AML-193 (cell line): ENCODE measurements around the gene OR2T4.

ENCODE experiments used
- DNase-seq, 2 experiments: peaks; one replicate each; lab custom pipeline; 2025; lab: John Stamatoyannopoulos, UW

OR2T4 gene, protein sequence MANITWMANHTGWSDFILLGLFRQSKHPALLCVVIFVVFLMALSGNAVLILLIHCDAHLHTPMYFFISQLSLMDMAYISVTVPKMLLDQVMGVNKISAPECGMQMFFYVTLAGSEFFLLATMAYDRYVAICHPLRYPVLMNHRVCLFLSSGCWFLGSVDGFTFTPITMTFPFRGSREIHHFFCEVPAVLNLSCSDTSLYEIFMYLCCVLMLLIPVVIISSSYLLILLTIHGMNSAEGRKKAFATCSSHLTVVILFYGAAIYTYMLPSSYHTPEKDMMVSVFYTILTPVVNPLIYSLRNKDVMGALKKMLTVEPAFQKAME

DNA sequence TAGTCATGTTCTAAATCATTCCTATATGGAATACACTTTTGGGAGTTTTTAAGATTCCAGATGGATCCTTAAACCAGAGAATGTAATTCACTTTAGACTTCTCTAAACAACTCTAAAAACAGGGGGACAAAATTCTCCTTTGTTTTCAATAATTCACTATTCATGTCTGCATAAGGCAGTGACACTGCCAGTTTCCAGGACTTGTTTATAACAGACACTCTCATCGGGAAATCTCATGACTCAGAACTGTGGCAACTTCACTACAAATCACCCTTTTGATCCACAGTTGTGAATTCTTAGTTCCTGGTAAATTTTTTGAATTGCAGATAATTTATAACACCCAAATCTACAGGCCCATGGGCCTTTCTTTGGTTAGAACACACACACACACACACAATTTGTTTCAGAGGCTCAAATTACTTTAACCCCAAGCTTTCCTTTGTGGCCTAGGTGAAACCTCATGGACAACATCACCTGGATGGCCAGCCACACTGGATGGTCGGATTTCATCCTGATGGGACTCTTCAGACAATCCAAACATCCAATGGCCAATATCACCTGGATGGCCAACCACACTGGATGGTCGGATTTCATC lies at the start of gene OR2T4:
Gene OR2T4 (plus strand): TSS at position 545 of the 595 bp plus-strand sequence. CDS start 0 bp downstream, at position 545.
- DNase-seq: no peak

DNA sequence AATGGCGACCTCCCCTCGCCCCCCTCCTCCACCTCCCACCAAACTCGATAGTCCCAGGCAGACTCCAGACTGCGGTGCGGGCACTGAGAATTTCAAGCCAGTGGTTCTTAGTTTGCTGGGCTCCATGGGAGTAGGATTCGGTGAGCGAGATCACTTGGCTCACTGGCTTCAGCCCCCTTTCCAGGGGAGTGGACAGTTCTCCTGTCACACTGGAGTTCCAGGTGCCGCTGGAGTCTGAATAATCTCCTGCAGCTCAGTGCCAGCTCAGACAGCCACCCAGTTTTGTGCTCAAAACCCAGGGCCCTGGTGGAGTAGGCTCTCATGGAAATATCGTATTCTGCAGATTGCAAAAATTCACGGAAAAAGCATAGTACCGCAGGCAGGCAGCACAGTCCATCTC lies 44.7 kb upstream of the OR2T4 start:
- no peak for DNase-seq

DNA sequence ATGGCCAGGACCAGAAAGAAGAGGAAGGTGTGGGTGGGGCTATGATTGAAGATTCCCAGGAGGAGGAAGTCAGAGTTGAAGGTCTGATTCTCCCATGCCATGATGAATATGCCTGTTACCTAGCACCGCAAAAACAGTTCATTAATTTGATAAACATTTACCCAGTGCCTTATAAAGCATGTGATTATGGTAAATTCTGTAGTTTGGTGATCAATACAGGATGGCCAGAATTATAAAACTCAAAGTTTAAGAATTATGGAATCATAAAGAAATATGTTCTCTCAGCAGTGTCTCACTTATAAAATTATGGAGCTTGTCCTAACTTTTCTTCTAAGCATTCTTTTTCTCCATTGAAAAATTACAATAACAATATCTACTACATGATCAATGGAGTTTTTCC lies 37.0 kb upstream of the OR2T4 start, which contains the start of gene OR2M7:
Gene OR2M7 (minus strand): TSS at position 101 of the 400 bp plus-strand sequence. CDS start 0 bp downstream, at position 101.
- no peak for DNase-seq

DNA sequence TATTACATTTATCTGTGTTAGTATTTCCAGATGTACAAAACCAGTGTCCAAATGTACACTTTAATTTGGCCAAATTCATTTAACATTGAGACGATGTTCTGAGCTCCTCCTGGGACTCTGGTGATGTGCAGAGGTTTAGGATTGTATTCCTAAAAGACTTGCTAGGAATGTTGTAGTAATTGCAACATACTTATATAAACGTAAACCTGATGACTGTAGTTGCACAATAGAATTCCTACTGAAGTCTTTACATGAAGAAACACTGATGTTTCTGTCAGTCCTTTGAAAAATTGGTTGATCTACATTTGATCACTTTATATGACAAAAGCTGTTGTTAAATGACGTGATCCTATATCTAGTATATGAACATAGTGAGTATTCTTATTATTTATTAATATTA lies 18.0 kb upstream of the OR2T4 start:
- DNase-seq: no peak

DNA sequence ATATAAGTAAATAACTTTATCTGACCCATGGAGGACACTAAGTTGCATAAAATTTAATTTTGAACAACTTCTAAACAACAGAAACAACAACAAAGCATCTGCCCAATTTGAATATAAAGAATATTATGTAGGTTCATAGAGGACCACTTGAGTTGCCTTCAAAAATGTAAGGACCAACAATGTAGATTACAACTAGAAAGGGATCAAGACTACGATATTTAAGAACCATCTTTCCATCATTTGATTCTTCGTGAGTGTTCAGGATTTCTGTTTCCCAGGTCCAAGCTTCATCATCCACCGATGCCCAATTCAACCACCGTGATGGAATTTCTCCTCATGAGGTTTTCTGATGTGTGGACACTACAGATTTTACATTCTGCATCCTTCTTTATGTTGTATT lies 13.0 kb upstream of the OR2T4 start, which contains the start of gene OR14C36:
Gene OR14C36 (plus strand): TSS at position 301 of the 400 bp plus-strand sequence. CDS start 0 bp downstream, at position 301.
- no peak for DNase-seq

DNA sequence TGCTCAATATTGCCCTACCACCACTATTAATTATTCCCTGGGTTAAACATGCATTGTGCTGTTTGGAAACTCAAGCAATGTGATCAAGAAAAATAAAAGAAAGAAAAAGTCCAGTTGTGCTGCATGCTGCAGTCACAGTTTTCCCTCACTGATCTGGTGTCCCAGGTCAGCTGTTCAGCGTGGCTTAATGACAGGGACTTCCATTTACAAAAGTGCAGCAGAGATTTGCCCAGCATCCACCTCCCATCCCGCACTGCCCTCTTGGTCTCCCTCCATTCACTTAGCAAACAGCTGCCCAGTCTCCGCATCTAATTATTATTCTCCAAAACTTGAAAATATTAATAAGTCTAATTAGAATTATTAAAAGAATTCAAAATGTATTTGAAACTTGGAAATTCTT lies 2.0 kb upstream of the OR2T4 start:
- DNase-seq: no peak

DNA sequence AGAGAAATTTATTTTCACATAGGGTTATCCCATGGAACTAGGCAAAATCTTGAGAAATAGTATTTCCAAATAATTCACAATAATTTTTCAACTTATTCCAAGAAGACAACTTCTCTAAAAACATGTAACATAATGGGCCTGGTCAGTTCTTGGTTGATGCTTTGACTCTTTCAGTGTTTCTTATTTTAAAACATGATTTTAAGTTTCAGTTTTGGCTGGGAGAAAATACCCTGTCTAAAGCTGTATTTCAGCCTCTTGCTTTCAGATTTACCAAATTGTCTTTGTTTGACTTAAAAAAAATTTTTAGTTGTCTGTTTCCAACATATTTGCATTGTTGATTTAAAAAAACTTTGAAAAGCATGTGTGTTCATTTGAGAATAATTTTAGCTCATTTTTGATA lies 5.1 kb downstream of the OR2T4 start:
- no peak for DNase-seq

DNA sequence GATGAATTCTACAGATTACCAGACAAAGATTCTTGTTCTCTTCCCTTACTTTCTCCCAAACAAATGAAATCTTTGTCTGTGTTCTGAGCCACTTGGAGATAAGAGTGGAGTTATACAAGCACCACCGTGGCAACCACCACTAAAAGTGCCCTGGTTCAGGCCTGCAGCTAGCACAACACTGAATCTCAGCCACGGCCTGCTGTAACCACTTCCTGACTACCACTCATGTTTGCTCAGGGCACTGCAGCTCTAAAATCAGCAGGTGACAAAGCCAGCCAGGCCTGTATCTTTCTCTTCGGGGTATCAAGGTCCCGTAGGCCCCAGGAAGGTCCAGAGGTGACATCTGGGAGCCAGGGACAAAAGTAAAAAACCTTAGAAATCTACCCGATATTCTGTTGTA lies 10.9 kb downstream of the OR2T4 start:
- DNase-seq: no peak

DNA sequence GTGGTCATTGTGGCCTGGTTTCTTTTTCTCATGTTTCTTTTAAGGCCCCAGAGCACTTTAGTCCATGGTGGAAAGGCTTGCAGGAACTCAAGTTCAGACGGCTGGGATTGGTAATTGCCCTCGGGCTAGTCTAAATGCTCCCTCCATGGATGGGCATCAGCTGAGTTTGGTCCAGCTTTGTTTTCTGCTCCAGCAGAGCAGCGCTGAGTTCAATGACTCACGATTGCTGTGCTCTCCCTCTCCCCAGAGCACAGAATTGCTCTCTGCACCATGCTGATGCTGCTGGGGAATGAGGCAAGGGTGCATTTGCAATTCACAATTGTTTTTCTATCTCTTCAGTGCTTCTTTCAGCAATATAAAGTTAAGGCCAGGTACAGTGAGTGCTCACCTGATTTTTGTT lies 12.3 kb downstream of the OR2T4 start:
- DNase-seq: no peak

DNA sequence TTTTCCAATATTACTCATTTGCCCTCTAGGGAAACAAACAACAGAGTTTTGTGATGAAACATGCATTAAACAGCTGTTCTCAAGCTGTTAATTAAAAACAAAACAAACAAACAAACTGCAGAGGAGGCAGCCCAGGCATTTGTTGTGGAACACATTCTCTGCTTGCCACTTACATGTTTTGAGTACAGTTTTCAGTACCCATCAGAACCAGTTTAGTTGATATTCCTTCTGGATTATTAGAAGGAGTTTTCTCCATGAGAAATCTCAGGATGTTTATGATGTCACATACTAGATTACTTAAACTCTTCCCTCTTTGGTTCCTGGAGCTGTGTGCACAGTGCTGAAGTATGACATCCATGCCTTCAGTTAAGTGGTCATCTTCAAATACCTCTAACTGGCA lies 14.0 kb downstream of the OR2T4 start, which contains the start of gene OR2T6:
Gene OR2T6 (plus strand): TSS at position 301 of the 400 bp plus-strand sequence. CDS start 11,863 bp downstream, outside the sequence.
- no peak for DNase-seq

DNA sequence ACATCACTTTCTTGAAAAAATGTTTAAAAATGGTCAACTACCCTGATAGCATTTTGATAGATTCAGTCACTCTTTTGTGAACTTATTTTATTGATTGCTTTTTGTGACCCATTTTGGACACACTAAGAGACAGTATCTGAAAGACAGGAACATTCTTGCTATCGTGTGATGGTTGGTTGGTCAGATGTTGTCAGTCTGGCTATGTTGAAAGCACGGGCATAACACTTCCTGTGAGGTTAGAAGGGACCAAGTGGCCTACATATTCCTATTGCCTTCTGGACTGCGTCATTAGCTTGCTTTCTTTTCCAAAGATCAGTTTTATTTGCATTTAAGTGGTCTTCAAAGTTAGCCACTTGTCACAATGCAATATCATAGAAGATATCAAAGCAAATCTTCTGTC lies 15.5 kb downstream of the OR2T4 start:
- DNase-seq: no peak

DNA sequence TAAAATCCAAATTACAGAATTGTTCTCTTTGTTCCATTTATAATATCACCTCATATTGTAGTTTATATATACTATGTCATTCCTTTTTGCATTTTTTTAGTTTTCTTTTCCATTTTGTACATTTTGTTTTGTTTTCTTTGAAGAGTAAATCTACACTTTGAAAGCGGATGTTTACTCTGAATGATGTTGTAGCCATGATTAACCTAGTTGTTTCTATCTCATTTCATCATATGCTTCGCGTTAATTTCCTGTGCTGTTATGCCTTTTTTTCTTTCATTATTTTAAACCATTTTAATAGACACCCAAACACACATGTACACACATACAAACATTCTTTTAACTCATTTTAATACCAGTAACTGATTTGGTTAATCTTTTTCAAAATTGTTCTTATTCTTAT lies 19.4 kb downstream of the OR2T4 start:
- DNase-seq: no peak

DNA sequence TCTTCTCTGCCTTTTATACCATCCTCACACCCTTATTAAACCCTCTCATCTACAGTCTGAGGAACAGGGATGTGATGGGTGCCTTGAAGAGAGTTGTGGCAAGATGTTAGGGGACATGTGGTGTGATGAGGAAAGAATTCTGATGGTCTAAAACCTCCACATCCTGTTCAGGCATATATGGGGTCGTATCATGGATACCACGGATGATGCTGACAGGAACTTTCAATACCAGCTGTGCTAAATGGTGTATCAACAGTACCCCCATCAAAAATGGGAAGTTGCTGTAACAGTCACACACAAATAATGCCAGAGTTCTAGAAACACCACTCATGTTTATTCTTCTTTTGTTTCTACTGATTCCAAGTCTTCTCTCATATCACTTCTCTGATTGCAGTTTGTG lies 27.0 kb downstream of the OR2T4 start:
- no peak for DNase-seq

DNA sequence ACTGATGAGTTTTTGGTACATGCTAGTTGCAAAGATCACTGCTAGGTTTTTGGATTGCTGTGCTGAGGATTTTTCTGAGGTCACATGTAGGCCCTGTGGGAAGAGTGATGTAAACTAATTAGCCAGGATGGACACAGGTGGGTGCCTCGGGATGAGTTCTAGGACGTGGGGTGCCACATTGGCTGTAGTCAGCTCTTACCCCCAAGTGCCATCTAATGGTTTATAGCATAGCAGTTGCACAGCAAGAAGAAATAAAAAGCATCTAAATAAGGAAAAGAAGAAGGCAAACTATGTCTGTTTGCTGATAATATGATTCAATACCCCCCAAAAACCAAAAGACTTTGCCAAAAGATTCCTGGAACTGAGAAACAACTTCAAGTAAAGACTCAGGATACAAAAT lies 31.6 kb downstream of the OR2T4 start:
- no peak for DNase-seq

DNA sequence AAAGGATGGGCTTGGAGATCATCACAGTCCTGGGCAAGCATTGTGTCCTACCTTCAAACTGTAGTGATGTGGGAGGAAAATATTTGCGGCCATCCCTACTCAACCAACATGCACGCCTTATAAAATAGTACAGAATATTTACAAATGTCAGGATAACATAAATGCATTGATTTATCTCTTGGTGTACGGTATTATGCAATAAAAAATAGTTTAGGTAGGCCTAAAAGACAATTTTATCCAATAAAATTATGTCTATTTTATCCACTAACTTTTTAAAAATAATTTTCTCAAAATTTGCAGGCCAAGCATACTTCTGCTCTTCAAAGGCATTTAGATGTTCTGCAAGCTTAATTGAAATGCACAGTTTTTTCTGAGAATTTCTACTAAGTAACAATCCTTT lies 41.3 kb downstream of the OR2T4 start, which contains the start of gene OR2T1:
Gene OR2T1 (plus strand): TSS at position 301 of the 400 bp plus-strand sequence. CDS start 3,100 bp downstream, outside the sequence.
- no peak for DNase-seq

DNA sequence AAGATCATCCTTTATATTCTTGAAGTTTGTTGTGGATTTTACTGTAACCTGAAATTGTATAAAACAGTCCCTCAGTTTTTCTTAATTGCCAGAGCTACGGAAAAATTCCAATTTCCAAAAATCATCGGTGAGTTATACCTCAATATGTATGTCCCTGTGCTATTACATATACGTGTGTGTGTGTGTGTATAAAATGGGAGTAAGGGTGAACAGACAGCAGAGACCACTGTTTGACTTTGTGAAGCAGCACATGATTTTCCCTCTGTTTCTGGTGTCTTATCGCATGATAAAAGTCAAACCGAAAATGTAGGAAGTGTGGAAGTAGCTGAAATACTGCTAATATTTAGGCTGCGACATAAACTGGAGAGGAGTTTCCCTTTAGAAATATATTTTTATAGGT lies 42.6 kb downstream of the OR2T4 start:
- DNase-seq: no peak

DNA sequence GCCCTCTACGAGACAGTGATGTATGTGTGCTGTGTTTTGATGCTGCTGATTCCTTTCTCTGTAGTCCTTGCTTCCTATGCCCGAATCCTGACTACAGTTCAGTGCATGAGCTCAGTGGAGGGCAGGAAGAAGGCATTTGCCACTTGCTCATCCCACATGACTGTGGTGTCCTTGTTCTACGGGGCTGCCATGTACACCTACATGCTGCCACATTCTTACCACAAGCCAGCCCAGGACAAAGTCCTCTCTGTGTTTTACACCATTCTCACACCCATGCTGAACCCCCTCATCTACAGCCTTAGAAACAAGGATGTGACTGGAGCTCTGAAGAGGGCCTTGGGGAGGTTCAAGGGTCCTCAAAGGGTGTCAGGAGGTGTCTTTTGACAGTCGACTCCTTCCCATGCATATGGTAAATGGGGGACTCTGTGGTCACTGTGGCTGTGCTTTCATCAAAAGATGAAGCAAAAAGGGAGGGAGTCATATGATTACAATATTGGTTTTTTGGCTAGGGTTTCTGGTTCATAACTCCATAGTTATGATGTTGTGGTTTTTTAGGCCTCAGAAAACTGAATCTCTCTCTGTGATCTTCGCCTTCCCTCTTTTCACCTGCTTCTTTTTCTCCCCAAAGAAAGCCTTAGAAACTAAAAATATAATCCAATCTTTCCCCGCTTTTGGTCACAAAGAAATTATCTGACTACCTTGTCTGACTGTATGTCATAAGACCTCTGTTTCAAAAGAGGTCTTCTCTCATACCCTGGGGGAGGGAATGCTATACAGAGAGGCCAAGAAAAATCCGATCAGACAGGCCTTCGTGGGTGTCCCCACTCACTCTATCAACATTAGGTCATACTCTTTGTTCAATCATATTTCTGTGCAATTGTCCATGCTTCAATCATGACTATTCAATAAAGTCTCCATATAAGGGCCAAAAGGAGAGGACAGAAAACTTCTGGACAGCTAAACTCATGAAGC lies 45.5 kb downstream of the OR2T4 start:
- no peak for DNase-seq
